Activated CD8-positive, alpha-beta memory T cell treated with anti-CD3 and anti-CD28 coated beads, Interleukin-2, amount 50 U/mL, for 24 hours (primary cell): Measurements from ENCODE around the gene CXCL3.

Experiments
- DNase-seq: peaks from one replicate; pipeline ENCODE4 v3.0.0-alpha.2; 2020; ENCODE audit errors: extremely low read depth

Gene CXCL3

GRCh38 chr4:74014332-74014731 lies 24.2 kb downstream of the CXCL3 start:
- no peak for DNase-seq

- no peak for DNase-seq
Measured at GRCh38 chr4:74013264-74013663, 25.2 kb downstream of the CXCL3 start.

- DNase-seq: no peak
Measured at GRCh38 chr4:74012130-74012529, 26.4 kb downstream of the CXCL3 start.

GRCh38 chr4:74009307-74009706 lies 29.2 kb downstream of the CXCL3 start:
- DNase-seq: no peak

- no peak for DNase-seq
Measured at GRCh38 chr4:74006009-74006476, 32.4 kb downstream of the CXCL3 start.

GRCh38 chr4:74005528-74005927 lies 33.0 kb downstream of the CXCL3 start:
- DNase-seq: no peak

- no peak for DNase-seq
Measured at GRCh38 chr4:74004668-74005067, 33.8 kb downstream of the CXCL3 start.

GRCh38 chr4:74000301-74000700 lies 38.2 kb downstream of the CXCL3 start:
- DNase-seq: no peak

GRCh38 chr4:73998040-73999011 lies 40.2 kb downstream of the CXCL3 start, which contains the start of gene CXCL5:
Gene CXCL5 (minus strand): TSS chr4:73998677. CDS start chr4:73998581, 96 bp downstream.
- no peak for DNase-seq

GRCh38 chr4:73992050-73992449 lies 46.4 kb downstream of the CXCL3 start:
- no peak for DNase-seq

- no peak for DNase-seq
Measured at GRCh38 chr4:73991742-73992000, 46.8 kb downstream of the CXCL3 start.

- DNase-seq: no peak
Measured at GRCh38 chr4:73990988-73991741, 47.3 kb downstream of the CXCL3 start.

- DNase-seq: no peak
Measured at GRCh38 chr4:73989928-73990327, 48.6 kb downstream of the CXCL3 start.

- no peak for DNase-seq
Measured at GRCh38 chr4:73989031-73989430, 49.5 kb downstream of the CXCL3 start.

- DNase-seq: no peak
Measured at GRCh38 chr4:73988061-73988460, 50.4 kb downstream of the CXCL3 start, which contains the start of gene PPBP. Gene PPBP (minus strand): TSS chr4:73988190. CDS start chr4:73988103, 87 bp downstream.
